Panc1 (cell line): ENCODE results near the gene EYS.

Experiments used
- POLR2AphosphoS5 ChIP-seq: IDR thresholded peaks from 2 replicates; pipeline ENCODE4 v1.6.1; 2012; ENCODE audit warnings: mild to moderate bottlenecking, low read depth, low read length, moderate library complexity
- SIN3A ChIP-seq: IDR thresholded peaks from 2 replicates; pipeline ENCODE4 v1.6.1; 2012; ENCODE audit warnings: low read depth, mild to moderate bottlenecking, low read length, moderate library complexity, borderline replicate concordance; ENCODE audit not compliant: insufficient read depth
- TCF7L2 ChIP-seq: IDR thresholded peaks from 2 replicates; pipeline ENCODE4 v1.6.1; 2011; ENCODE audit warnings: mild to moderate bottlenecking, low read depth, low read length, inconsistent platforms
- TF ChIP-seq, protein P1 (sequence below): fragments of 450-650 bp; IDR thresholded peaks from 2 replicates; pipeline ENCODE4 v1.5.1; 2017; ENCODE audit warnings: mild to moderate bottlenecking
- TF ChIP-seq, protein P2 (sequence below), 2 experiments: IDR thresholded peaks; 2 replicates each; pipeline ENCODE4 v1.6.1; 2011 to 2012; ENCODE audit warnings: low read depth in 2 of 2, control low read depth in 1 of 2, low read length in 1 of 2, mild to moderate bottlenecking in 1 of 2, moderate library complexity in 1 of 2; ENCODE audit not compliant: insufficient read depth in 1 of 2

DNA sequence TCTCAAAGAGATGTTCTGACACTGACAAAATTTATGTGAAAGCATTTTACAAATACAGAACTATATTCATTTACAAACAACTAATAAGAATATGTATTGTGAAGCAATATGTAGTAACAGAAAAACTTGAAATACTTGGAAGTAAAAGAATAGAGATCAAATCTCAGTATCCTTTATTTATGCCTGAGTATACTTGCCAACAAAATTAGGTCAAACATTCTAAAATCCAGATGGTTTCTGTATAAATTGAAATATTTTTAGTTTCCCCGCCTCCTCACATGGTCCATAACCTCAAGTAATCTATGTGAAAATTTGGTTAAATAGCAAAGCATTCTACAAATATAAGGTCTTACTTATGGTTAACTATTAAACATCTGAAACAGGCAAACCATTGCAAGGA lies 545.4 kb downstream of the EYS start:
- TF ChIP-seq, protein P1, sequence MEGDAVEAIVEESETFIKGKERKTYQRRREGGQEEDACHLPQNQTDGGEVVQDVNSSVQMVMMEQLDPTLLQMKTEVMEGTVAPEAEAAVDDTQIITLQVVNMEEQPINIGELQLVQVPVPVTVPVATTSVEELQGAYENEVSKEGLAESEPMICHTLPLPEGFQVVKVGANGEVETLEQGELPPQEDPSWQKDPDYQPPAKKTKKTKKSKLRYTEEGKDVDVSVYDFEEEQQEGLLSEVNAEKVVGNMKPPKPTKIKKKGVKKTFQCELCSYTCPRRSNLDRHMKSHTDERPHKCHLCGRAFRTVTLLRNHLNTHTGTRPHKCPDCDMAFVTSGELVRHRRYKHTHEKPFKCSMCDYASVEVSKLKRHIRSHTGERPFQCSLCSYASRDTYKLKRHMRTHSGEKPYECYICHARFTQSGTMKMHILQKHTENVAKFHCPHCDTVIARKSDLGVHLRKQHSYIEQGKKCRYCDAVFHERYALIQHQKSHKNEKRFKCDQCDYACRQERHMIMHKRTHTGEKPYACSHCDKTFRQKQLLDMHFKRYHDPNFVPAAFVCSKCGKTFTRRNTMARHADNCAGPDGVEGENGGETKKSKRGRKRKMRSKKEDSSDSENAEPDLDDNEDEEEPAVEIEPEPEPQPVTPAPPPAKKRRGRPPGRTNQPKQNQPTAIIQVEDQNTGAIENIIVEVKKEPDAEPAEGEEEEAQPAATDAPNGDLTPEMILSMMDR: no peak
- TF ChIP-seq TCF7L2: no peak
- no peak for TF ChIP-seq SIN3A
- TF ChIP-seq, protein P2, sequence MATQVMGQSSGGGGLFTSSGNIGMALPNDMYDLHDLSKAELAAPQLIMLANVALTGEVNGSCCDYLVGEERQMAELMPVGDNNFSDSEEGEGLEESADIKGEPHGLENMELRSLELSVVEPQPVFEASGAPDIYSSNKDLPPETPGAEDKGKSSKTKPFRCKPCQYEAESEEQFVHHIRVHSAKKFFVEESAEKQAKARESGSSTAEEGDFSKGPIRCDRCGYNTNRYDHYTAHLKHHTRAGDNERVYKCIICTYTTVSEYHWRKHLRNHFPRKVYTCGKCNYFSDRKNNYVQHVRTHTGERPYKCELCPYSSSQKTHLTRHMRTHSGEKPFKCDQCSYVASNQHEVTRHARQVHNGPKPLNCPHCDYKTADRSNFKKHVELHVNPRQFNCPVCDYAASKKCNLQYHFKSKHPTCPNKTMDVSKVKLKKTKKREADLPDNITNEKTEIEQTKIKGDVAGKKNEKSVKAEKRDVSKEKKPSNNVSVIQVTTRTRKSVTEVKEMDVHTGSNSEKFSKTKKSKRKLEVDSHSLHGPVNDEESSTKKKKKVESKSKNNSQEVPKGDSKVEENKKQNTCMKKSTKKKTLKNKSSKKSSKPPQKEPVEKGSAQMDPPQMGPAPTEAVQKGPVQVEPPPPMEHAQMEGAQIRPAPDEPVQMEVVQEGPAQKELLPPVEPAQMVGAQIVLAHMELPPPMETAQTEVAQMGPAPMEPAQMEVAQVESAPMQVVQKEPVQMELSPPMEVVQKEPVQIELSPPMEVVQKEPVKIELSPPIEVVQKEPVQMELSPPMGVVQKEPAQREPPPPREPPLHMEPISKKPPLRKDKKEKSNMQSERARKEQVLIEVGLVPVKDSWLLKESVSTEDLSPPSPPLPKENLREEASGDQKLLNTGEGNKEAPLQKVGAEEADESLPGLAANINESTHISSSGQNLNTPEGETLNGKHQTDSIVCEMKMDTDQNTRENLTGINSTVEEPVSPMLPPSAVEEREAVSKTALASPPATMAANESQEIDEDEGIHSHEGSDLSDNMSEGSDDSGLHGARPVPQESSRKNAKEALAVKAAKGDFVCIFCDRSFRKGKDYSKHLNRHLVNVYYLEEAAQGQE (IDR thresholded peaks at IDR 0.05; ENCODE audit: insufficient read depth in 1 of 2, low read depth in 2 of 2, low read length in 1 of 2): no peak
- no peak for TF ChIP-seq POLR2AphosphoS5
